ENCODE measurements around the gene DPYD.
"Not testable (repeated sequence)": the region's sequence is repeated elsewhere in the genome, so short reads cannot be mapped to it uniquely, and the experiment has no call there.

Gene DPYD

GRCh38 chr1:97378596-97378995 lies 542.2 kb downstream of the DPYD start:
- DNase-seq (ENCODE audit: low read depth in 2 of 3, low spot score in 1 of 3): no peak

DNA sequence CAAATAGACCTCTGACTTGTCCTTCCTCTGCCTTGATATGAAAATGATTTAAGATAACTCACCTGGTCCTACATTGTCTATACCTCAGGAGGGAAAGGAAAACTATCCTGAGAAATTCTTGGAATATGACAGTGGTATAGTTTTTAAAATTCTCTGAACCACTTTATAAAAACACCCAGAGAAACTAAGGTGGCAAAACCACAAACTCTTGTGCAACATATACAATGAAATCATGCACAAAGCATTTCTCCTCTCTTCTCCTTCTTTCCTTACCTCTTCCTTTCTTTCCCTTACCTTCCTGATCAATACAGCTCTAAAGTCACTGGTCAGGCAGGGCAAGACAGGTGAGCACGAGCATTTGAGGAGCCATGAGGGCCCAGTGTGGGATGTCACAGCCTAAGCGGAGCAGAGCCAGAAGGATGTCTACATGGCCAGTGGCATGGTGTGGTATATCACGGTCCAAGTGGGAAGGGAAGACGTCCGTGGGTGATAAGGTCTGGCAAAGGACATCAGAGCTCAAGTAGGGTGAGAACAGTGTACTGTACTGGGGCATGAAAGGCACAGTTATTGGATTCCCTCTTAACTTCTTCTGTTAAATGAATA lies 543.3 kb downstream of the DPYD start:
- DNase-seq (ENCODE audit: low read depth in 2 of 3, low spot score in 1 of 3): no peak

GRCh38 chr1:97373000-97373399 lies 547.8 kb downstream of the DPYD start:
- DNase-seq (ENCODE audit: low read depth in 2 of 3, low spot score in 1 of 3): no peak

- DNase-seq (ENCODE audit: low read depth in 2 of 3, low spot score in 1 of 3): no peak
Observed at GRCh38 chr1:97372531-97372930, 548.3 kb downstream of the DPYD start.

DNA sequence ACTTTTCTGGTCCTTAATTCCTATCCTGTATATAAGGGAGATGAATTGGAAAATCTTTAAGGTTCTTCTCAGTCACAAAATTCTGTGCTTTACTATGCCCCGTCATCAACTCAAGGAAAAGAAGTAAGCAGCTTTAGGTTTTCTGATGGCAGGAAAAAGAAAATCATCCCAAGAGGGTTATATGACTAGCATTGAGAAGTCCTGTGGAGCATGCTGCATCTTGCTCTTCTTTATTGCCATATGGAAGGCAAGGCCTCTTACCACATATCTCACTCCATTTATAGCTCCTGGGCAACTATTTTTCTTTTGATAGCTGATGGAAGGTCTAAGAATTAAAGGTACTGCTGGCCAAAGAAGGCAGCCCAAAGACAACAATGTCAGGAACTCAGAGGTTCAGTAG lies 552.5 kb downstream of the DPYD start:
- no peak for DNase-seq (ENCODE audit: low read depth in 2 of 3, low spot score in 1 of 3)

DNA sequence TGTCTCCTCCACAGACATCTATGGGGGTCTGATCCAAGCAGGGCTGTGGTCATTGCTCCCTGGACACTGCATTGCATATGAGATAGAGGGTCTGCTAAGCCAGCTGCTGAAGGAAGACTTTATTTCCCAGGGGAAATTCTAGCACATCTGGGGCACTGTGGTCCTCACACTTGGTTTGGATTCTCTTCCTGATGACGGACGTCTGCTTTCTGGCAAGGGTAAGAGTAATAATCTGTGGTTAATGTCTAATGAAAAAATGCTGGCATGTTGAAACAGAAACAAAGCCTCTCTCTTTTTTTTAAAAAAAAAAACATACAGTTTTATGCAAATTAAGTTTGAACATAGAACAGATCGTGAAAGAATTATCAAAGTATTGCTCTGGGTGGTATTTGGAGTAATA lies 553.9 kb downstream of the DPYD start:
- no peak for DNase-seq (ENCODE audit: low read depth in 2 of 3, low spot score in 1 of 3)

- DNase-seq (ENCODE audit: low read depth in 2 of 3, low spot score in 1 of 3): no peak
Observed at GRCh38 chr1:97365026-97365425, 555.8 kb downstream of the DPYD start.

DNA sequence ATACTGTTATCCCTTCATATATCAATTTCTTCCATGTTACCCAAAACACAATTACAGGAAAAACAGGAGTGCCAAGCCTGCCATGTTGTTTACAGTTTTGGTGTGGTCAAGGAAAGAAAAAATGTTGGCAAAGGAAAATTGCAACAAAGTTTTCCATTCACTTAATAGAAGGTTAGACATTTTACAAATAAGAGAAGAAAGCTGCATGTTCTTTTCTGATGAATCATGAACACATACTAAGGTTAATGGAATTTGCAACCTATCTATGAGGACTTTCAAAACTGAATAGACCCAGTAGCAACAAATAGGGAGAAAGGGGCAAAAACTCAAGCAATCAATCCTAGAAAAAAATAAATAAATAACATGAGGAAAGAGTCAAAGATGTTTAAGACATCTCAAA lies 556.7 kb downstream of the DPYD start:
- no peak for DNase-seq (ENCODE audit: low read depth in 2 of 3, low spot score in 1 of 3)

GRCh38 chr1:97356309-97356708 lies 564.5 kb downstream of the DPYD start:
- no peak for DNase-seq (ENCODE audit: low read depth in 2 of 3, low spot score in 1 of 3)

DNA sequence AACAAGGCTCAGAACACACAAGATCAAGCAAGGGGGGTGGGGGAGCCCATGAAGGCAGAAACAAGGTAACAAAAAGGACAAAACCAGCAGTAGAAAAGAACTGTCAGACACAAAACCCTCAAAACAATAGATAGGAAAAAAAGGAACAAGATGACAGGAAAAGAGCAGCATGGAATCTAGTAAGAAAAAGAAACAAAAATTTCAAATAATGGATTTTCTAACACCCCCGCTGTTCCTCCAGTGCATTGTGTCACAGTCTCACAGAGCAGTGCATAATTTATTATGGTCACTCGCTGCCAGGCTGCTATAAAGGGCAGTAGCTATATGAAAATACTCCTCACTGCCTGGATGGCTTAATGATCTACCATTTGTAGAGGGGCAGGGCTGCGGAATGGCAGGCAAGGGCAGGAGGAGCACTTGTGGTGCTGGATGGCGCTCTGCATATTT lies 567.9 kb downstream of the DPYD start:
- DNase-seq (ENCODE audit: low read depth in 2 of 3, low spot score in 1 of 3): no peak

DNA sequence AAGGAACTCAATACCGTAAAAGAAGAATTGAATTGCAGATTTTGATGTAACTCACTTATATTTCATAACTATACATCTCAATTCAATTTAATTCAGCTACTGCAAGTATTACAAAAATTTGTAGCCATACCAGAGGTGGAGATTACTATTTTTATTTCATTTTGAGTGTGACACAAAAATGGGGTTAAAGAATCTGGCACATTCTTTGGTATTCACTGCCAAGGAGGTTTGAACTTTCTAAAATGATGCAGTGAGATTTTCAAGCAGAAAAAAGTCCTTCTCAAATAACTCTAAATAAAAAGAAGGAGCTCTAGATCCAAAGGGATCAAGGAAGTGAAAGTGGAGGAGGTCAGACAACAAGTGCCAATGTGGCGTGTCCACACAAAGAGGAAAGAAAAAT lies 569.0 kb downstream of the DPYD start:
- no peak for DNase-seq (ENCODE audit: low read depth in 2 of 3, low spot score in 1 of 3)

- no peak for DNase-seq (ENCODE audit: low read depth in 2 of 3, low spot score in 1 of 3)
Observed at GRCh38 chr1:97350662-97351061, 570.2 kb downstream of the DPYD start.

- no peak for DNase-seq (ENCODE audit: low read depth in 2 of 3, low spot score in 1 of 3)
Observed at GRCh38 chr1:97350241-97350640, 570.6 kb downstream of the DPYD start.

DNA sequence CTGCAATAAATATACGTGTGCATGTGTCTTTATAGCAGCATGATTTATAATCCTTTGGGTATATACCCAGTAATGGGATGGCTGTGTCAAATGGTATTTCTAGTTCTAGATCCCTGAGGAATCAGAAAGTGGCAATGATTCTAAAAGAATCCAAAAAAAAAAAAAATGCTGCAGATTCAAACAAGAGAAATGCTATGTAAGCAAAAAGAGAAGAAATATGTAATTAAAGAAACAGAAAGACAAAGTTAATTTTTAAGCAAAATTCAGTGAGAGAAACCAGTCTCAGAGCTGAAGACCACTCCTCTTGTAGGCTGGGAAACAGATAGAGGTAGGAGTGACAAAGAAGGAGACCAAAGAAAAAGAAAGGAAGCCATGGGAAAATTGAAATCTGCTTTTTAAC lies 571.0 kb downstream of the DPYD start:
- not testable (repeated sequence) for DNase-seq (ENCODE audit: low read depth in 2 of 3, low spot score in 1 of 3)

GRCh38 chr1:97348599-97349265 lies 572.1 kb downstream of the DPYD start:
- no peak for DNase-seq (ENCODE audit: low read depth in 2 of 3, low spot score in 1 of 3)

DNA sequence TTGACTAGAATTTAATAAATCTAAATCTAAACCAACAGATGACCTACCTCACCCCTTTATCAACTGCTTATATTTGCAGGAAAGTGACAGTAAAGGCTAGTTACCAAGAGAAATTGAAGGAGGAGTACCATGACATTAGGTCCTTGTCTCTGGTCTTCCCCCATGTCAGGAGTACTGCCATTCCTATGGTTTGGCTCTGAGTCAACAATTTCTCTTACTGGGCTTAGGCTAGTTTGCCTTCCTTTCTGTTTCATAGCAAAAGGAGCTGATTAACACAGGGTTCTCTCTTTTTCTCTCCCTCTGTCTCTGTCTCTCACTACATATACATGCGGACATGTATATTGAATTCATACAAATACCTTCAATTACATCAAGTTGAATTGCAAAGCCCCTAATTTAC lies 579.9 kb downstream of the DPYD start:
- DNase-seq (ENCODE audit: low read depth in 2 of 3, low spot score in 1 of 3): no peak

DNA sequence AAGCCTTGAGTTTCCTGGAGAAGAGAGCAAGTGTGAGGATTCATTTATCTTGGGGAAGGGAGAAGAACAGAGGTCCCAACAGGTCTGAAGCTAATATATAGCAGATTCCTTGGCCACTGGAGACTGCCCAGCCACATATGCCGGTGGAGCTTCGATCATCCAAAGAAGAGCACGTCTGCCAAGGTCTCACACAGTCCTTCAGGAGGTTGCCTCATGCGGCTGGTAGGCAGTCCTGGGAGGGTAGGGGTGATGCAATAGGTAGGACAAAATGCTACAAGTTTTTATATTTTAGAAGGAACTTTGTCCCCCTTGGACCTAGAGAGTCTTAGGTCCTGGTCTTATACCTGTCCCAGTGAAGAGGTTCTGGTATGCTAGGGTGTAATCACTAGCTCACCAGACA lies 582.5 kb downstream of the DPYD start:
- no peak for DNase-seq (ENCODE audit: low read depth in 2 of 3, low spot score in 1 of 3)

DNA sequence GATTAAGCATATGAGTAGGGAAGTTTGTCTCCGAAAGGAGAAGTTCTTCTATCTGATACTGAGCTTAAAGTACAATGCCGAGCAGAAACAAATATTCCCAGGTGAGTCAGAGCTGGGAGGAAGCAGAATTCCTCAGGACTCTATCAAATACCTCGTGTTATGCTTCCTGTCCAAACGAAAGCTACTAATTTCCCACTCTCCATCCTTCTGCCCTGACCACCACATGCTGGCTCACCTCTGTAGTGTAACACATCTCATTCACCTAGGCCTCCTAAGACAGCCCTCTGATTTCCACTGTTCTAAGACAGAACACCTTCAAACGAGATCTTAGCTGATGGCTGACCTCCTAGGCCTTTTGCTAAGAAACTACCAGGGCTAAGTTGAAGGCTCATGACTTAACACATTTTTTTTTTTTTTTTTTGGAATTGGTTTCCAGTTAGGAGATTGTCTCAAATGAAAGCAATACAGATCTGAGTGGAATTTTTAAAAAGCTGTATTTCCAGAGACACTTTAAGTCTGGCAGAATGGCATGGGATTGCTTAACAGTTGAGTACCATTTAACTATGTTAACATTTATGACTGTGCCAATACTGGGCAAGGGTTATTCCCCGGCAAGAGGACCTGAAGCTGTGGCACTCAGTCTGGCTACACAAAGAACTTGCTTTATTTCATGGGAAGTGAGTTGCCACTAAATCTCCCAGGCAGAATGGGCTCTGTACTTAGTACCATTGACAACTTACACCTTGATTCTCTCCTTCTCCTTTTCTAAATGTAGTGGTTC lies 583.4 kb downstream of the DPYD start:
- no peak for DNase-seq (ENCODE audit: low read depth in 2 of 3, low spot score in 1 of 3)

- DNase-seq (ENCODE audit: low read depth in 2 of 3, low spot score in 1 of 3): no peak
Observed at GRCh38 chr1:97334454-97334853, 586.4 kb downstream of the DPYD start.

DNA sequence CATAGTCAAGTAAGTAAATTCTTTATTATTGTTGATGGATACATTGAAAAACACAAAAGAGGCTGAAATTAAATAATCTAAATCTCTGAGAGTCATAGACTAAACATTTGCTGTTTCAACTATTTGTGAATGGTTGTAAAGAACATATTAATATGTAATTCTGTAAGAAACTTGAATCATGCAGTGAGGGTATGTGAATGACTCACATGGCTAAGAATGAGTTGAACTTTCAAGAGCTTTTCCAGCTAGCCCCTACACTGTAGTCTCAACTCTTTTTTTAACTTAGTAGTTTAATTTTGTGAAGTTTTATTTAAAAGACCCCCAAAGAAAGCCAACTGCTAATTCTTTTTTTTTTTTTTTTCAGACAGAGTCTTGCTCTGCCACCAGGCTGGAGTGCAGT lies 588.1 kb downstream of the DPYD start:
- DNase-seq (ENCODE audit: low read depth in 2 of 3, low spot score in 1 of 3): no peak

GRCh38 chr1:97331165-97331564 lies 589.7 kb downstream of the DPYD start:
- DNase-seq (ENCODE audit: low read depth in 2 of 3, low spot score in 1 of 3): no peak

DNA sequence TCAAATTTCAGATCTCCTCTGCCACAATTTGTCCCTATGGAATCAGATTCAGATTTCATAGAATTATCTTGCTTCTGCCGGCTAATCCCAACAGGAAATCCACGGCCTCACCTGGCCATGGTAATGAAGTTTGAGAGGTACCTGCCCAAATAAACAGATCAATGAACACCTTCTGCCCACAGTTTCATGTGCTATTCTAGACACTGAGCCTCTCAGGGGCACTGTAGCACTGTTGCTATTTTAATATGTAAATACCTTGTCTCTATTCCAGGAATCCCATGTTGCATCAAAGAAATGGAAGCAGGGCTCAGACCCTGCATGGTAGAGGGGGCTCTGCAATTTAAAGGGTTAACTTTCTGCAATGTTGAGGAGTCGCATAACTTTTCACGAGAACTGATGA lies 606.1 kb downstream of the DPYD start:
- no peak for DNase-seq (ENCODE audit: low read depth in 2 of 3, low spot score in 1 of 3)

All from stimulated activated CD4-positive, alpha-beta T cell treated with anti-CD3 and anti-CD28 coated beads, Interleukin-12 subunit alpha, Interleukin-12 subunit beta, amount 100 ng/mL, for 48 hours (primary cell).